Retina (tissue), 1 donor: ENCODE data around the gene SLC43A1.
A peak's percentile ranks its signal among the peaks of the same experiment; 100 is the strongest.
"Not testable (repeated sequence)": the region's sequence is repeated elsewhere in the genome, so short reads cannot be mapped to it uniquely, and the experiment has no call there.

Source experiments
- DNase-seq: peaks from one replicate; pipeline ENCODE4 v3.0.0-alpha.2; 2016

SLC43A1 gene

GRCh38 chr11:57460022-57460757 is 55.3 kb downstream of the SLC43A1 start, which contains the start of gene RTN4RL2:
RTN4RL2 (plus strand) TSS chr11:57460528; CDS start chr11:57460866, 338 bp downstream.
- DNase-seq: peak; percentile 78

- DNase-seq: peak; percentile 69
Observed at GRCh38 chr11:57459164-57460021, 56.1 kb downstream of the SLC43A1 start.

- peak; percentile 80 for DNase-seq
Observed at GRCh38 chr11:57458410-57459163, 56.9 kb downstream of the SLC43A1 start.

GRCh38 chr11:57458060-57458409 is 57.5 kb downstream of the SLC43A1 start:
- peak; percentile 19 for DNase-seq

- no peak for DNase-seq
Observed at GRCh38 chr11:57457643-57458023, 57.9 kb downstream of the SLC43A1 start.

GRCh38 chr11:57456960-57457642 is 58.4 kb downstream of the SLC43A1 start:
- peak; percentile 93 for DNase-seq

- no peak for DNase-seq
Observed at GRCh38 chr11:57453543-57454177, 61.8 kb downstream of the SLC43A1 start.

GRCh38 chr11:57446055-57446454 is 69.4 kb downstream of the SLC43A1 start:
- DNase-seq: no peak

GRCh38 chr11:57445122-57445394 is 70.4 kb downstream of the SLC43A1 start:
- not testable (repeated sequence) for DNase-seq

GRCh38 chr11:57444362-57445121 is 71.0 kb downstream of the SLC43A1 start:
- no peak for DNase-seq

GRCh38 chr11:57440744-57441414 is 74.6 kb downstream of the SLC43A1 start:
- no peak for DNase-seq

- DNase-seq: no peak
Observed at GRCh38 chr11:57439786-57440185, 75.7 kb downstream of the SLC43A1 start.

GRCh38 chr11:57438345-57439285 is 76.9 kb downstream of the SLC43A1 start:
- no peak for DNase-seq

GRCh38 chr11:57436031-57436430 is 79.5 kb downstream of the SLC43A1 start:
- no peak for DNase-seq

GRCh38 chr11:57434640-57435546 is 80.6 kb downstream of the SLC43A1 start:
- no peak for DNase-seq
